IMR-90 (cell line): ENCODE data around the gene ERBB4. TPM values are rescaled to one million over a fixed set of nuclear protein-coding genes. Genes with fewer than 3 reads are reported as not detected.

Source experiments
- ATAC-seq: fragments of 200-7000 bp; cut with Tn5 transposase; 2 replicates; pipeline ENCODE4 v1.9.1; 2020; ENCODE audit warnings: low read depth, mild to moderate bottlenecking, moderate library complexity
- BruUV-seq: library from RNA; stranded (reverse); fragments of 400-500 nt; replicated peaks from 2 replicates; lab custom pipeline; 2021; lab: Mats Ljungman, UMichigan
- CTCF ChIA-PET: fragments of 300-600 bp; formaldehyde crosslinking; extraction: SDS; loops from one replicate; lab custom pipeline; 2021; ENCODE audit warnings: antibody characterized with exemption; lab: Yijun Ruan, JAX
- POLR2A ChIA-PET: fragments of 300-600 bp; sonication (Branson Sonifier 250); formaldehyde crosslinking; loops from one replicate; lab custom pipeline; 2022; ENCODE audit warnings: antibody characterized with exemption; ENCODE audit not compliant: unreplicated experiment; lab: Charles Lee
- DNase-seq: peaks from one replicate; pipeline ENCODE4 v3.0.0; 2013
- H2AFZ ChIP-seq: replicated peaks from 2 replicates; pipeline ENCODE3; 2013; ENCODE audit warnings: low read length, mild to moderate bottlenecking; ENCODE audit not compliant: poor library complexity
- H2AK5ac ChIP-seq: 2 replicates; pipeline ENCODE4 v1.6.1; 2013; ENCODE audit warnings: low read depth, low read length, inconsistent platforms
- H2AK9ac ChIP-seq: replicated peaks from 2 replicates; pipeline ENCODE3; 2013; ENCODE audit warnings: mild to moderate bottlenecking, low read depth, low read length, moderate library complexity; ENCODE audit not compliant: poor library complexity
- H2BK120ac ChIP-seq: 2 replicates; pipeline ENCODE4 v1.6.1; 2013; ENCODE audit warnings: low read depth, low read length, inconsistent platforms
- H2BK15ac ChIP-seq: 3 replicates; pipeline ENCODE4 v1.6.1; 2013; ENCODE audit warnings: low read depth, low read length, inconsistent platforms
- H2BK20ac ChIP-seq: 2 replicates; pipeline ENCODE4 v1.6.1; 2013; ENCODE audit warnings: low read depth, mild to moderate bottlenecking, inconsistent platforms, low read length, moderate library complexity
- H2BK5ac ChIP-seq: 2 replicates; pipeline ENCODE4 v1.6.1; 2013; ENCODE audit warnings: mild to moderate bottlenecking, low read depth, low read length, inconsistent platforms; ENCODE audit not compliant: poor library complexity, severe bottlenecking
- H3K14ac ChIP-seq: replicated peaks from 2 replicates; pipeline ENCODE4 v1.6.1; 2013; ENCODE audit warnings: low read depth, low read length, inconsistent platforms
- H3K18ac ChIP-seq: 2 replicates; pipeline ENCODE4 v1.6.1; 2013; ENCODE audit warnings: low read depth, low read length, control low read depth
- H3K23ac ChIP-seq: 2 replicates; pipeline ENCODE4 v1.6.1; 2013; ENCODE audit warnings: low read depth, low read length, inconsistent platforms
- H3K27ac ChIP-seq: 2 replicates; pipeline ENCODE4 v1.5.1; 2013; ENCODE audit warnings: mild to moderate bottlenecking, control low read depth, low read length; ENCODE audit not compliant: insufficient read depth
- H3K27me3 ChIP-seq: 2 replicates; pipeline ENCODE4 v1.6.1; 2013; ENCODE audit warnings: low read length; ENCODE audit not compliant: control insufficient read depth, insufficient read depth
- H3K36me3 ChIP-seq: 2 replicates; pipeline ENCODE4 v1.6.1; 2013; ENCODE audit warnings: low read length, mixed read lengths; ENCODE audit not compliant: control insufficient read depth, insufficient read depth
- H3K4ac ChIP-seq: 2 replicates; pipeline ENCODE4 v1.6.1; 2013; ENCODE audit warnings: low read depth, low read length, inconsistent platforms
- H3K4me1 ChIP-seq: 2 replicates; pipeline ENCODE4 v1.6.1; 2013; ENCODE audit warnings: low read length, mixed read lengths; ENCODE audit not compliant: control insufficient read depth, insufficient read depth
- H3K4me2 ChIP-seq: 2 replicates; pipeline ENCODE4 v1.6.1; 2013; ENCODE audit warnings: low read depth, mild to moderate bottlenecking, control low read depth, low read length, moderate library complexity
- H3K4me3 ChIP-seq: 2 replicates; pipeline ENCODE4 v1.5.1; 2013; ENCODE audit warnings: low read depth, mild to moderate bottlenecking, control low read depth, low read length, moderate library complexity; ENCODE audit not compliant: insufficient read depth
- H3K56ac ChIP-seq: 2 replicates; pipeline ENCODE4 v1.6.1; 2013; ENCODE audit warnings: low read length, inconsistent platforms; ENCODE audit not compliant: insufficient read depth; ENCODE audit errors: extremely low read depth
- H3K79me1 ChIP-seq, 2 experiments: 2 replicates each; pipeline ENCODE4 v1.6.1; 2013; ENCODE audit warnings: low read length in 2 of 2, inconsistent platforms in 1 of 2, low read depth in 1 of 2
- H3K9ac ChIP-seq: 2 replicates; pipeline ENCODE4 v1.6.1; 2013; ENCODE audit warnings: low read depth, low read length, control low read depth
- H3K9me1 ChIP-seq: 2 replicates; pipeline ENCODE4 v1.6.1; 2013; ENCODE audit warnings: low read length, inconsistent platforms; ENCODE audit not compliant: insufficient read depth
- H3K9me3 ChIP-seq: 2 replicates; pipeline ENCODE4 v1.6.1; 2013; ENCODE audit warnings: low read length; ENCODE audit not compliant: control insufficient read depth, insufficient read depth
- H4K20me1 ChIP-seq: 2 replicates; pipeline ENCODE4 v1.6.1; 2013; ENCODE audit warnings: low read length, inconsistent platforms; ENCODE audit not compliant: insufficient read depth
- H4K5ac ChIP-seq: 2 replicates; pipeline ENCODE4 v1.6.1; 2013; ENCODE audit warnings: mild to moderate bottlenecking, low read depth, low read length, control low read depth
- H4K8ac ChIP-seq, 2 experiments: 2 replicates each; pipeline ENCODE4 v1.6.1; 2013; ENCODE audit warnings: low read depth in 2 of 2, low read length in 2 of 2, control low read depth in 1 of 2, inconsistent platforms in 1 of 2
- H4K91ac ChIP-seq: 2 replicates; pipeline ENCODE4 v1.6.1; 2013; ENCODE audit warnings: low read depth, low read length, inconsistent platforms; ENCODE audit not compliant: insufficient read depth
- CEBPB ChIP-seq: IDR thresholded peaks from 2 replicates; pipeline ENCODE4 v1.6.1; 2012; ENCODE audit warnings: low read depth, low read length, improper control_type of control experiment
- NFE2L2 ChIP-seq: fragments of 150-350 bp; IDR thresholded peaks from 2 replicates; pipeline ENCODE4 v1.6.1; 2016; ENCODE audit warnings: low read depth, mild to moderate bottlenecking, low read length
- WGBS, 2 experiments: methylation state at CpG; one replicate each; pipeline versions ENCODE4 v1.1.5 to v1.1.7; 2013; ENCODE audit warnings: missing lambda C conversion rate in 2 of 2; ENCODE audit not compliant: insufficient read length in 1 of 2; ENCODE audit errors: extremely low coverage in 2 of 2; 5-methylcytosine and 5-hydroxymethylcytosine counted together
- dilution Hi-C: fragments of 300-500 bp; cut with HindIII; formaldehyde crosslinking; loops from one replicate; pipeline ENCODE4 v1.14.3; 2018; ENCODE audit warnings: low sequenced_read_pairs; ENCODE audit not compliant: unreplicated experiment
- in situ Hi-C: fragments of 300-500 bp; cut with MboI; formaldehyde crosslinking; loops from 3 replicates; pipeline ENCODE4 v1.14.3; 2019; ENCODE audit warnings: low sequenced_read_pairs, inconsistent platforms, mixed read lengths
- intact Hi-C: fragments of 100-400 bp; cut with micrococcal nuclease; formaldehyde crosslinking; loops from 2 replicates; pipeline ENCODE4 v1.10.0; 2022
- polyA plus RNA-seq, 3 experiments: library from polyadenylated mRNA; depleted of rRNA; stranded (reverse); fragments of >200 nt; gene quantifications; 2 replicates each; pipeline ENCODE4 v1.2.3, GENCODE V29; 2012; ENCODE audit warnings: low replicate concordance in 1 of 3
- total RNA-seq: library from RNA; depleted of rRNA; stranded (reverse); fragments of >200 nt; gene quantifications from 2 replicates; pipeline ENCODE4 v1.2.3, GENCODE V29; 2012
- TF ChIP-seq, protein P1 (sequence below): fragments of 150-350 bp; IDR thresholded peaks from 2 replicates; pipeline ENCODE4 v1.6.1; 2017; ENCODE audit warnings: mild to moderate bottlenecking, antibody characterized with exemption, low read length, low read depth

The ERBB4 gene
- total and polyA plus RNA-seq, 2 of the 4 experiments (the other 2 are of a cell fraction): not detected

DNA sequence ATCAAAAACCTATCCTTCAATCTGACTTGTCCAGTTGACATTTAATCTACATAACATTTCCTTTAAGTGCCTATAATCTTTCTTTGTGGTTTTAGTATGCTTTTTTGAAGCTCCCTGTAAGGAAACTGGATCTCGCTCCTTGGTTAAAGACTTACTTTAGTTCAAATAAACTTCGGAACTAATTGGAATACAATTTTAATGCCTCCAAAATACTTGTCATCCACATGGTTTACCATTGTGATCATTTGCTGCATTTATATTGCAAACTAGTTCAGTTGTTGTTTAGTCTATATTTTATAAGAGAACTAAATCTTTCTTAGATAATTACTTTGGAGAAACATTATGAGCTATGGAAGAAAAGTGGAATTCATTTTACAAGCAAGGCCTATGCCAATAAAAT is 496.0 kb downstream of the ERBB4 start:
- in situ Hi-C loops (no loop called here), intact Hi-C loops (no loop called here), dilution Hi-C loops (no loop called here)
- H4K20me1 ChIP-seq: no peaks in the 10 kb centered on the region
- H3K4me2 ChIP-seq: no peak overlapping the region
- no peak overlapping the region for H3K23ac ChIP-seq
- no peak overlapping the region for H2BK5ac ChIP-seq
- DNase-seq (no peak), ATAC-seq (no peak)
- H3K9me1 ChIP-seq: no peaks in the 10 kb centered on the region
- no peak overlapping the region for H2AK5ac ChIP-seq
- BruUV-seq: no TSS peak
- H2BK20ac ChIP-seq: no peak overlapping the region
- no peak overlapping the region for H3K18ac ChIP-seq
- H4K91ac ChIP-seq: no peak overlapping the region
- H3K9ac ChIP-seq: no peak overlapping the region
- H2AK9ac ChIP-seq: no peak overlapping the region
- H3K14ac ChIP-seq: no peak overlapping the region
- ChIA-PET CTCF (no interaction called here), POLR2A (no interaction called here)
- no peak overlapping the region for H4K5ac ChIP-seq
- H3K56ac ChIP-seq: no peak overlapping the region
- H3K9me3 ChIP-seq: no peaks in the 10 kb centered on the region
- H3K4me3 ChIP-seq: no peak overlapping the region
- H2BK120ac ChIP-seq: no peak overlapping the region
- no CpG with 5 or more reads among the region's 2 CpGs for WGBS, 2 experiments
- no peaks in the 10 kb centered on the region for H3K36me3 ChIP-seq
- H4K8ac ChIP-seq: no peak overlapping the region
- no peak overlapping the region for H2AFZ ChIP-seq
- no peak overlapping the region for H3K27ac ChIP-seq
- H3K4me1 ChIP-seq: no peaks in the 10 kb centered on the region
- H2BK15ac ChIP-seq: no peak overlapping the region
- H3K79me1 ChIP-seq: no peaks in the 10 kb centered on the region
- H3K4ac ChIP-seq: no peak overlapping the region
- TF ChIP-seq, protein P1, sequence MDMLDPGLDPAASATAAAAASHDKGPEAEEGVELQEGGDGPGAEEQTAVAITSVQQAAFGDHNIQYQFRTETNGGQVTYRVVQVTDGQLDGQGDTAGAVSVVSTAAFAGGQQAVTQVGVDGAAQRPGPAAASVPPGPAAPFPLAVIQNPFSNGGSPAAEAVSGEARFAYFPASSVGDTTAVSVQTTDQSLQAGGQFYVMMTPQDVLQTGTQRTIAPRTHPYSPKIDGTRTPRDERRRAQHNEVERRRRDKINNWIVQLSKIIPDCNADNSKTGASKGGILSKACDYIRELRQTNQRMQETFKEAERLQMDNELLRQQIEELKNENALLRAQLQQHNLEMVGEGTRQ: no peak
- no peak for TF ChIP-seq NFE2L2
- TF ChIP-seq CEBPB: no peak
- H3K27me3 ChIP-seq: no peaks in the 10 kb centered on the region
